ENCODE data around the gene ARMC7. TPM values are rescaled to one million over a fixed set of nuclear protein-coding genes. Genes with fewer than 3 reads are reported as not detected.

Gene ARMC7
- total and polyA plus RNA-seq, 10 of the 15 experiments (the other 5 are each of a cell fraction or from before 2014, with no cell fraction given) = 1.5 to 19.8 (median 6.3) TPM

- no peak for TF ChIP-seq ZBTB33 (IDR thresholded peaks at IDR 0.05)
- no peak for TF ChIP-seq EZH2 (IDR thresholded peaks at IDR 0.05; ENCODE audit: borderline replicate concordance, control insufficient read depth, low read depth, low read length)
- no peak for TF ChIP-seq HCFC1 (IDR thresholded peaks at IDR 0.05; ENCODE audit: low read length)
- TF ChIP-seq ZZZ3 (IDR thresholded peaks at IDR 0.05; ENCODE audit: control insufficient read depth, insufficient read length, low read depth) = no peak
- TF ChIP-seq TARDBP (IDR thresholded peaks at IDR 0.05; ENCODE audit: borderline replicate concordance) = no peak
- no peak for TF ChIP-seq CEBPZ (IDR thresholded peaks at IDR 0.05; ENCODE audit: low read depth, low read length)
- TF ChIP-seq SIX5 (IDR thresholded peaks at IDR 0.05; ENCODE audit: low read depth, low read length, severe bottlenecking) = no peak
- no peak for TF ChIP-seq ASH2L (IDR thresholded peaks at IDR 0.05; ENCODE audit: borderline replicate concordance, low read depth)
- TF ChIP-seq RBBP5 (conservative IDR thresholded peaks at IDR 0.05) = no peak
- no peak for TF ChIP-seq ESRRA (IDR thresholded peaks at IDR 0.05; ENCODE audit: low read length)
- no peak for TF ChIP-seq CHD4 (IDR thresholded peaks at IDR 0.05)
- 0 out of 4 replicates have a peak, but pooled peaks of 1 of the 2 experiments have one; percentile 3 for TF ChIP-seq BHLHE40 (IDR thresholded peaks at IDR 0.05; ENCODE audit: borderline replicate concordance in 1 of 2, low read depth in 2 of 2, low read length in 1 of 2)
- no peak for TF ChIP-seq IRF5 (IDR thresholded peaks at IDR 0.05; ENCODE audit: borderline replicate concordance)
- TF ChIP-seq WRNIP1 (IDR thresholded peaks at IDR 0.05; ENCODE audit: borderline replicate concordance, low read depth, low read length) = no peak
- no peak for TF ChIP-seq BMI1 (IDR thresholded peaks at IDR 0.05; ENCODE audit: borderline replicate concordance)
- peak; percentile 72; the same call in 1 of the 2 replicates for TF ChIP-seq SMARCA5 (IDR thresholded peaks at IDR 0.05)
- TF ChIP-seq GATAD2B (conservative IDR thresholded peaks at IDR 0.05; ENCODE audit: low read depth) = peak; percentile 56; the same call in 1 of the 2 replicates
- TF ChIP-seq POLR2A (IDR thresholded peaks at IDR 0.05; ENCODE audit: low read depth, low read length) = peak; percentile 46
- TF ChIP-seq NR2C2 (IDR thresholded peaks at IDR 0.05; ENCODE audit: borderline replicate concordance, control insufficient read depth, insufficient read length, low read depth) = no peak
- 0 out of 4 replicates have a peak, but pooled peaks of 1 of the 2 experiments have one; percentile 23 for TF ChIP-seq SRF (IDR thresholded peaks at IDR 0.05; ENCODE audit: low read depth in 2 of 2, low read length in 2 of 2)
These were observed 4.2 kb downstream of the ARMC7 start (continued) for GRCh38 chr17:75113798-75114551.

Measured in GM12878 (cell line).